ENCODE results near the gene FAM98A.

GRCh38 chr2:33634261-33634910 lies 35.3 kb upstream of the FAM98A start:
- TF ChIP-seq SPI1 (IDR thresholded peaks at IDR 0.05; ENCODE audit: low read depth, low read length) = no peak
- no peak for TF ChIP-seq POLR2A (IDR thresholded peaks at IDR 0.05; ENCODE audit: low read depth, low read length)
